Measurements from ENCODE around the gene GUCY1A2.

GUCY1A2 gene

GRCh38 chr11:106668147-106668546 lies 350.1 kb downstream of the GUCY1A2 start:
- Histone ChIP-seq H3K4me3 (ENCODE audit: low read depth in 1 of 5, low read length in 5 of 5) (no peak overlapping the region), H3K36me3 (ENCODE audit: control insufficient read depth in 5 of 5, insufficient read depth in 5 of 5, low read length in 5 of 5) (no peaks in the 10 kb centered on the region), H3K4me1 (ENCODE audit: control insufficient read depth in 5 of 5, insufficient read depth in 5 of 5, low read length in 5 of 5) (no peaks in the 10 kb centered on the region), H3K27me3 (ENCODE audit: control insufficient read depth in 5 of 5, insufficient read depth in 4 of 5, low read length in 5 of 5) (no peaks in the 10 kb centered on the region), H3K9me3 (ENCODE audit: control insufficient read depth in 5 of 5, low read length in 5 of 5) (no peaks in the 10 kb centered on the region), H3K9ac (ENCODE audit: low read length in 5 of 5) (no peak overlapping the region), H3K27ac (ENCODE audit: low read depth, low read length) (no peak overlapping the region)

- H3K4me3 ChIP-seq (ENCODE audit: low read depth in 1 of 5, low read length in 5 of 5) = no peak overlapping the region
- peaks cover 0 to 9% (median 7%) of the 10 kb centered on the region in 5 donors for H3K9me3 ChIP-seq (ENCODE audit: control insufficient read depth in 5 of 5, low read length in 5 of 5)
- H3K9ac ChIP-seq (ENCODE audit: low read length in 5 of 5) = no peak overlapping the region
- no peaks in the 10 kb centered on the region for H3K4me1 ChIP-seq (ENCODE audit: control insufficient read depth in 5 of 5, insufficient read depth in 5 of 5, low read length in 5 of 5)
- no peaks in the 10 kb centered on the region for H3K27me3 ChIP-seq (ENCODE audit: control insufficient read depth in 5 of 5, insufficient read depth in 4 of 5, low read length in 5 of 5)
- H3K27ac ChIP-seq (ENCODE audit: low read depth, low read length) = no peak overlapping the region
- no peaks in the 10 kb centered on the region for H3K36me3 ChIP-seq (ENCODE audit: control insufficient read depth in 5 of 5, insufficient read depth in 5 of 5, low read length in 5 of 5)
Measured at GRCh38 chr11:106656646-106657045, 361.6 kb downstream of the GUCY1A2 start.

- Histone ChIP-seq H3K36me3 (ENCODE audit: control insufficient read depth in 5 of 5, insufficient read depth in 5 of 5, low read length in 5 of 5) (no peaks in the 10 kb centered on the region), H3K27ac (ENCODE audit: low read depth, low read length) (no peak overlapping the region), H3K4me3 (ENCODE audit: low read depth in 1 of 5, low read length in 5 of 5) (no peak overlapping the region), H3K9me3 (ENCODE audit: control insufficient read depth in 5 of 5, low read length in 5 of 5) (peaks cover 3 to 9% (median 8%) of the 10 kb centered on the region in 5 donors), H3K27me3 (ENCODE audit: control insufficient read depth in 5 of 5, insufficient read depth in 4 of 5, low read length in 5 of 5) (no peaks in the 10 kb centered on the region), H3K4me1 (ENCODE audit: control insufficient read depth in 5 of 5, insufficient read depth in 5 of 5, low read length in 5 of 5) (no peaks in the 10 kb centered on the region), H3K9ac (ENCODE audit: low read length in 5 of 5) (no peak overlapping the region)
Measured at GRCh38 chr11:106644824-106645223, 373.5 kb downstream of the GUCY1A2 start.

GRCh38 chr11:106642331-106642730 lies 375.9 kb downstream of the GUCY1A2 start:
- Histone ChIP-seq H3K9me3 (ENCODE audit: control insufficient read depth in 5 of 5, low read length in 5 of 5) (peaks cover 3 to 10% (median 8%) of the 10 kb centered on the region in 5 donors), H3K27me3 (ENCODE audit: control insufficient read depth in 5 of 5, insufficient read depth in 4 of 5, low read length in 5 of 5) (no peaks in the 10 kb centered on the region), H3K4me1 (ENCODE audit: control insufficient read depth in 5 of 5, insufficient read depth in 5 of 5, low read length in 5 of 5) (no peaks in the 10 kb centered on the region), H3K36me3 (ENCODE audit: control insufficient read depth in 5 of 5, insufficient read depth in 5 of 5, low read length in 5 of 5) (no peaks in the 10 kb centered on the region), H3K9ac (ENCODE audit: low read length in 5 of 5) (no peak overlapping the region), H3K4me3 (ENCODE audit: low read depth in 1 of 5, low read length in 5 of 5) (no peak overlapping the region), H3K27ac (ENCODE audit: low read depth, low read length) (no peak overlapping the region)

GRCh38 chr11:106632283-106632682 lies 386.0 kb downstream of the GUCY1A2 start:
- Histone ChIP-seq H3K9me3 (ENCODE audit: control insufficient read depth in 5 of 5, low read length in 5 of 5) (no peaks in the 10 kb centered on the region), H3K4me3 (ENCODE audit: low read depth in 1 of 5, low read length in 5 of 5) (no peak overlapping the region), H3K27ac (ENCODE audit: low read depth, low read length) (no peak overlapping the region), H3K27me3 (ENCODE audit: control insufficient read depth in 5 of 5, insufficient read depth in 4 of 5, low read length in 5 of 5) (no peaks in the 10 kb centered on the region), H3K36me3 (ENCODE audit: control insufficient read depth in 5 of 5, insufficient read depth in 5 of 5, low read length in 5 of 5) (no peaks in the 10 kb centered on the region), H3K9ac (ENCODE audit: low read length in 5 of 5) (no peak overlapping the region), H3K4me1 (ENCODE audit: control insufficient read depth in 5 of 5, insufficient read depth in 5 of 5, low read length in 5 of 5) (no peaks in the 10 kb centered on the region)

- no peaks in the 10 kb centered on the region for H3K27me3 ChIP-seq (ENCODE audit: control insufficient read depth in 5 of 5, insufficient read depth in 4 of 5, low read length in 5 of 5)
- H3K27ac ChIP-seq (ENCODE audit: low read depth, low read length) = no peak overlapping the region
- H3K4me1 ChIP-seq (ENCODE audit: control insufficient read depth in 5 of 5, insufficient read depth in 5 of 5, low read length in 5 of 5) = no peaks in the 10 kb centered on the region
- H3K9me3 ChIP-seq (ENCODE audit: control insufficient read depth in 5 of 5, low read length in 5 of 5) = no peaks in the 10 kb centered on the region
- no peak overlapping the region for H3K9ac ChIP-seq (ENCODE audit: low read length in 5 of 5)
- H3K4me3 ChIP-seq (ENCODE audit: low read depth in 1 of 5, low read length in 5 of 5) = no peak overlapping the region
- H3K36me3 ChIP-seq (ENCODE audit: control insufficient read depth in 5 of 5, insufficient read depth in 5 of 5, low read length in 5 of 5) = no peaks in the 10 kb centered on the region
Measured at GRCh38 chr11:106627694-106628093, 390.6 kb downstream of the GUCY1A2 start.

GRCh38 chr11:106625566-106625965 lies 392.7 kb downstream of the GUCY1A2 start:
- no peaks in the 10 kb centered on the region for H3K36me3 ChIP-seq (ENCODE audit: control insufficient read depth in 5 of 5, insufficient read depth in 5 of 5, low read length in 5 of 5)
- no peaks in the 10 kb centered on the region for H3K9me3 ChIP-seq (ENCODE audit: control insufficient read depth in 5 of 5, low read length in 5 of 5)
- H3K27ac ChIP-seq (ENCODE audit: low read depth, low read length) = no peak overlapping the region
- no peak overlapping the region for H3K4me3 ChIP-seq (ENCODE audit: low read depth in 1 of 5, low read length in 5 of 5)
- H3K27me3 ChIP-seq (ENCODE audit: control insufficient read depth in 5 of 5, insufficient read depth in 4 of 5, low read length in 5 of 5) = no peaks in the 10 kb centered on the region
- no peak overlapping the region for H3K9ac ChIP-seq (ENCODE audit: low read length in 5 of 5)
- no peaks in the 10 kb centered on the region for H3K4me1 ChIP-seq (ENCODE audit: control insufficient read depth in 5 of 5, insufficient read depth in 5 of 5, low read length in 5 of 5)

- H3K9me3 ChIP-seq (ENCODE audit: control insufficient read depth in 5 of 5, low read length in 5 of 5) = no peaks in the 10 kb centered on the region
- H3K36me3 ChIP-seq (ENCODE audit: control insufficient read depth in 5 of 5, insufficient read depth in 5 of 5, low read length in 5 of 5) = no peaks in the 10 kb centered on the region
- no peak overlapping the region for H3K4me3 ChIP-seq (ENCODE audit: low read depth in 1 of 5, low read length in 5 of 5)
- H3K9ac ChIP-seq (ENCODE audit: low read length in 5 of 5) = no peak overlapping the region
- no peak overlapping the region for H3K27ac ChIP-seq (ENCODE audit: low read depth, low read length)
- H3K4me1 ChIP-seq (ENCODE audit: control insufficient read depth in 5 of 5, insufficient read depth in 5 of 5, low read length in 5 of 5) = no peaks in the 10 kb centered on the region
- H3K27me3 ChIP-seq (ENCODE audit: control insufficient read depth in 5 of 5, insufficient read depth in 4 of 5, low read length in 5 of 5) = no peaks in the 10 kb centered on the region
Measured at GRCh38 chr11:106624377-106624776, 393.9 kb downstream of the GUCY1A2 start.

Data from subcutaneous abdominal adipose tissue (tissue), 5 donors.